GM12878 (cell line): ENCODE results near the gene ITM2C. TPM values are rescaled to one million over a fixed set of nuclear protein-coding genes. Genes with fewer than 3 reads are reported as not detected.

Experiments
- ATAC-seq: fragments of 200-7000 bp; cut with Tn5 transposase; 3 replicates; pipeline ENCODE4 v1.9.1; 2020; ENCODE audit warnings: mild to moderate bottlenecking, moderate library complexity
- BruUV-seq: library from RNA; stranded (reverse); fragments of 400-500 nt; replicated peaks from 2 replicates; lab custom pipeline; 2021; lab: Mats Ljungman, UMichigan
- CTCF ChIA-PET: fragments of 300-600 bp; sonication (Branson Sonifier 250); formaldehyde crosslinking; extraction: SDS; loops from one replicate; lab custom pipeline; 2021; ENCODE audit warnings: inconsistent platforms; lab: Yijun Ruan, JAX
- POLR2A ChIA-PET: fragments of 350-600 bp; formaldehyde crosslinking; extraction: SDS; loops from one replicate; lab custom pipeline; 2021; ENCODE audit warnings: inconsistent platforms; lab: Charles Lee
- RAD21 ChIA-PET: fragments of 300-600 bp; sonication (Branson Sonifier 250); formaldehyde crosslinking; loops from one replicate; lab custom pipeline; 2023; ENCODE audit warnings: antibody characterized with exemption; ENCODE audit not compliant: unreplicated experiment; lab: Charles Lee
- SMC1A ChIA-PET: fragments of 300-600 bp; sonication (Branson Sonifier 250); formaldehyde crosslinking; loops from one replicate; lab custom pipeline; 2023; ENCODE audit not compliant: unreplicated experiment, uncharacterized antibody; lab: Charles Lee
- DNase-seq: peaks from one replicate; pipeline ENCODE4 v3.0.0-alpha.2; 2011; ENCODE audit warnings: low read depth, low spot score
- FAIRE-seq: peaks from 3 replicates; lab custom pipeline; 2011; peaks lifted over from hg19 to GRCh38; lab: Jason Lieb, UNC
- H2AFZ ChIP-seq: 2 replicates; pipeline ENCODE4 v1.6.0; 2011; ENCODE audit warnings: low read depth, low read length, control low read depth; ENCODE audit not compliant: control insufficient read depth
- H3K27ac ChIP-seq: 2 replicates; pipeline ENCODE4 v1.5.1; 2011; ENCODE audit warnings: control low read depth; ENCODE audit not compliant: control insufficient read depth, insufficient read depth
- H3K27me3 ChIP-seq, 2 experiments: replicated peaks in 1 of 2; 2 replicates each; pipeline versions ENCODE4 v1.6.0 to v1.6.1; 2011; ENCODE audit warnings: low read length in 1 of 2; ENCODE audit not compliant: control insufficient read depth in 2 of 2, insufficient read depth in 2 of 2
- H3K36me3 ChIP-seq, 2 experiments: 2 replicates each; pipeline ENCODE4 v1.5.1; 2011; ENCODE audit warnings: low read length in 1 of 2; ENCODE audit not compliant: control insufficient read depth in 2 of 2, insufficient read depth in 2 of 2
- H3K4me1 ChIP-seq: 2 replicates; pipeline ENCODE4 v1.6.1; 2011; ENCODE audit warnings: mild to moderate bottlenecking, low read length, moderate library complexity, mixed read lengths; ENCODE audit not compliant: control insufficient read depth, insufficient read depth
- H3K4me2 ChIP-seq: 2 replicates; pipeline ENCODE4 v1.6.0; 2011; ENCODE audit warnings: control low read depth; ENCODE audit not compliant: control insufficient read depth, insufficient read depth
- H3K4me3 ChIP-seq: fragments of 200-600 bp; sonication (generic); 2 replicates; pipeline ENCODE4 v1.5.1; 2016
- H3K79me2 ChIP-seq: 2 replicates; pipeline ENCODE4 v1.6.0; 2011; ENCODE audit warnings: low read length; ENCODE audit not compliant: control insufficient read depth, insufficient read depth
- H3K9ac ChIP-seq: 2 replicates; pipeline ENCODE4 v1.8.0; 2011; ENCODE audit warnings: low read length, control low read depth, mixed read lengths; ENCODE audit not compliant: control insufficient read depth, insufficient read depth
- H3K9me3 ChIP-seq: replicated peaks from 3 replicates; pipeline ENCODE4 v1.5.1; 2011; ENCODE audit warnings: mild to moderate bottlenecking, low read length; ENCODE audit not compliant: control insufficient read depth, insufficient read depth
- H4K20me1 ChIP-seq: 2 replicates; pipeline ENCODE4 v1.6.0; 2011; ENCODE audit not compliant: control insufficient read depth, insufficient read depth
- ATF7 ChIP-seq: fragments of 450-650 bp; IDR thresholded peaks from 2 replicates; pipeline ENCODE4 v1.6.1; 2016; ENCODE audit warnings: low read depth, mild to moderate bottlenecking
- BACH1 ChIP-seq: fragments of 450-650 bp; IDR thresholded peaks from 2 replicates; pipeline ENCODE4 v1.6.1; 2017; ENCODE audit warnings: mild to moderate bottlenecking, borderline replicate concordance
- BMI1 ChIP-seq: fragments of 450-650 bp; IDR thresholded peaks from 2 replicates; pipeline ENCODE4 v1.6.1; 2016; ENCODE audit warnings: mild to moderate bottlenecking, moderate library complexity, borderline replicate concordance
- CHD1 ChIP-seq: IDR thresholded peaks from 2 replicates; pipeline ENCODE4 v1.6.1; 2012; ENCODE audit warnings: low read depth, low read length, improper control_type of control experiment
- ESRRA ChIP-seq: IDR thresholded peaks from 2 replicates; pipeline ENCODE4 v1.6.1; 2012; ENCODE audit warnings: mild to moderate bottlenecking, low read length, improper control_type of control experiment
- FOS ChIP-seq: IDR thresholded peaks from 3 replicates; pipeline ENCODE4 v1.6.1; 2011; ENCODE audit warnings: borderline replicate concordance; ENCODE audit not compliant: insufficient read length; ENCODE audit errors: extremely low read depth
- HDAC2 ChIP-seq: fragments of 200-600 bp; sonication (generic); IDR thresholded peaks from 2 replicates; pipeline ENCODE4 v1.6.1; 2017
- HDGF ChIP-seq: fragments of 450-650 bp; IDR thresholded peaks from 2 replicates; pipeline ENCODE4 v1.6.1; 2016; ENCODE audit warnings: antibody characterized with exemption
- IKZF2 ChIP-seq, 2 experiments: fragments of 450-650 bp; IDR thresholded peaks; 2 replicates each; pipeline ENCODE4 v1.6.1; 2017; ENCODE audit warnings: mild to moderate bottlenecking in 2 of 2, moderate library complexity in 2 of 2
- NFYB ChIP-seq: IDR thresholded peaks from 2 replicates; pipeline ENCODE4 v1.6.1; 2011; ENCODE audit warnings: low read depth, mild to moderate bottlenecking, low read length, improper control_type of control experiment, moderate library complexity; ENCODE audit not compliant: insufficient read depth
- SUPT20H ChIP-seq: IDR thresholded peaks from 2 replicates; pipeline ENCODE4 v1.6.1; 2011; ENCODE audit warnings: low read depth, mild to moderate bottlenecking, low read length, moderate library complexity, borderline replicate concordance; ENCODE audit not compliant: control insufficient read depth
- TCF12 ChIP-seq: IDR thresholded peaks from 2 replicates; pipeline ENCODE4 v1.6.1; 2011; ENCODE audit warnings: low read depth, mild to moderate bottlenecking, low read length
- WRNIP1 ChIP-seq: IDR thresholded peaks from 2 replicates; pipeline ENCODE4 v1.6.1; 2011; ENCODE audit warnings: low read depth, low read length, improper control_type of control experiment, borderline replicate concordance
- ZNF217 ChIP-seq: fragments of 450-650 bp; IDR thresholded peaks from 2 replicates; pipeline ENCODE4 v1.6.1; 2017; ENCODE audit warnings: antibody characterized with exemption, mild to moderate bottlenecking
- ZZZ3 ChIP-seq: IDR thresholded peaks from 2 replicates; pipeline ENCODE4 v1.6.1; 2011; ENCODE audit warnings: low read depth; ENCODE audit not compliant: control insufficient read depth, insufficient read length
- WGBS: methylation state at CpG from one replicate; pipeline ENCODE4 v1.1.6; 2016; ENCODE audit warnings: low lambda C conversion rate; ENCODE audit not compliant: insufficient replicate concordance, insufficient coverage; ENCODE audit errors: missing lambda C conversion rate; 5-methylcytosine and 5-hydroxymethylcytosine counted together
- in situ Hi-C: fragments of 300-500 bp; cut with MboI; formaldehyde crosslinking; loops from 9 replicates; pipeline ENCODE4 v1.14.3; 2018; ENCODE audit warnings: mixed read lengths
- intact Hi-C: fragments of 100-400 bp; cut with micrococcal nuclease; formaldehyde crosslinking; loops from one replicate; pipeline ENCODE4 v1.14.2; 2022; ENCODE audit not compliant: unreplicated experiment
- polyA plus RNA-seq, 11 experiments: library from polyadenylated mRNA; depleted of rRNA in 4 of 11; unstranded in 6 of 11; stranded (reverse) in 5 of 11; fragments of >200 nt; fragmentation: Nextera tagmentation in 4 of 11; fragmentation: Illumina TruSeq in 1 of 11; extraction: Ambion mirVana in 4 of 11; extraction: Trizol in 1 of 11; gene quantifications; 1 replicate in 1 of 11; 2 replicates in 10 of 11; pipeline versions ENCODE4 v1.2.1 to v1.2.3, GENCODE V29; 2011 to 2016; ENCODE audit warnings: inconsistent platforms in 2 of 11, missing spikeins in 2 of 11, low read depth in 1 of 11
- total RNA-seq, 4 experiments: library from RNA; depleted of rRNA in 3 of 4; stranded (reverse); fragments of >200 nt in 3 of 4; fragmentation: Illumina TruSeq in 1 of 4; extraction: Trizol in 1 of 4; gene quantifications; 2 replicates each; pipeline versions ENCODE4 v1.2.1 to v1.2.3, GENCODE V29; 2013 to 2021
- TF ChIP-seq, protein P1 (sequence below): fragments of 450-650 bp; IDR thresholded peaks from 2 replicates; pipeline ENCODE4 v1.6.1; 2017; ENCODE audit warnings: antibody characterized with exemption, mild to moderate bottlenecking, moderate library complexity
- TF ChIP-seq, protein P2 (sequence below): fragments of 450-650 bp; IDR thresholded peaks from 2 replicates; pipeline ENCODE4 v1.6.1; 2018; ENCODE audit warnings: mild to moderate bottlenecking, low read depth, moderate library complexity; ENCODE audit not compliant: partially characterized antibody

ITM2C gene
- total and polyA plus RNA-seq, 10 of the 15 experiments (the other 5 are each of a cell fraction or from before 2014, with no cell fraction given) = 5.4 to 195 (median 149) TPM

DNA sequence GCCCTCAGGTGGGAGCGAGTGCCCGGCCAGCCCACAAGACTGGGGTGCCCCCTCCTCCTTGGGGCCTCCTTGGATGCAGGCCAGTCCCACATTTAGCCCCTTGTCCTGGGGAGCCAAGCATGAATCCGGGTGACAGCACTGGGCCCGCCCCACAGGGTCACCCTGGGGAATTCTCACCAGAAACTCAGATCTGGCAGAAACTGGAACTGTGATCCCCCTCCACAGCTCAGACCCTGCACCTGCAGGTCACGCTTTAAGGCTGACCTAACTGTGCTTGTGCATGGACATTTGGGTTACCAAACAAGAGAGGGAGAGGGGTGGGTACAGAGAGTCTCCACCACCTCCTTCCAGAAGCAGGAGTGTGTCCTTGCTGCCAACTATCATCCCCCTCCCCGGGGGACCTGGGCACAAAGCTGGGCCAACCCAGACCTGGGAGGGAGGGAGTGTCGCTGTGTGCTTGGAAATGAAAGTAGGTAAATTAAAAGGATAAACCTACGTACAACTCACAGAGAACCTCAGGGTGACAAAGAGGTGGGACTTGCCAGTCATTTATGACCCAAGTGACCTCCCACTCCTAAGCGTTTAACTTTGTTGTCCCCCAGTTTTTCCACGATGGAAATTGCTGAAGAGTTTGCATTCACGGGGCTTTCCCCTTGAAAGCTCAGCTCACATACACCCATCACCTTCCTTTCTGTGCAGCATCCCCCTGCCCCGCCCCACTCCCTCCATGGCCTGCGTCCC is 9.1 kb downstream of the ITM2C start:
- intact Hi-C loops = no loop called here
- Histone ChIP-seq H3K4me3 (peak overlapping the region; percentile 63), H3K36me3 (peaks cover 2 to 7% of the 10 kb centered on the region in 2 experiments; a peak in 3 of 4 replicates), H3K27ac (peak overlapping the region; percentile 79), H3K9me3 (no peaks in the 10 kb centered on the region), H4K20me1 (no peaks in the 10 kb centered on the region), H3K4me2 (peak overlapping the region; percentile 96), H3K79me2 (peaks cover 3% of the 10 kb centered on the region; the same call in 1 of the 2 replicates), H3K9ac (peak overlapping the region; percentile 9), H3K27me3 (no peaks in the 10 kb centered on the region), H3K4me1 (peaks cover 68% of the 10 kb centered on the region), H2AFZ (no peak overlapping the region; the same call in 1 of the 2 replicates)
- in situ Hi-C loops = no loop called here
- DNase-seq (peak; percentile 74), ATAC-seq (peak; percentile 88), FAIRE-seq (peak; percentile 89)
- BruUV-seq = no TSS peak
- ChIA-PET RAD21 (interaction anchor here (1.0 to 2.6 kb wide), 7 partner anchors 9 to 111 kb away, joined by 3 to 9 read pairs (median 4); partner anchors contain the start of gene ITM2C), SMC1A (interaction anchor here (1.0 to 2.2 kb wide), 10 partner anchors 9 to 114 kb away, joined by 3 to 9 read pairs (median 5); partner anchors contain the start of gene ITM2C), CTCF (interaction anchor here (1.0 to 3.1 kb wide), 6 partner anchors 9 to 147 kb away, joined by 3 to 18 read pairs (median 4); partner anchors contain the start of genes GPR55 and ITM2C), POLR2A (interaction anchor here (0.7 to 3.7 kb wide), 5 partner anchors 9 to 80 kb away, joined by 3 to 19 read pairs (median 4); partner anchors contain the start of gene GPR55)
- 11% methylated on average over 13 of the region's 13 CpGs for WGBS
- no peak for TF ChIP-seq HDAC2
- TF ChIP-seq ATF7 = peak; percentile 20; the same call in 1 of the 2 replicates
- TF ChIP-seq, protein P1, sequence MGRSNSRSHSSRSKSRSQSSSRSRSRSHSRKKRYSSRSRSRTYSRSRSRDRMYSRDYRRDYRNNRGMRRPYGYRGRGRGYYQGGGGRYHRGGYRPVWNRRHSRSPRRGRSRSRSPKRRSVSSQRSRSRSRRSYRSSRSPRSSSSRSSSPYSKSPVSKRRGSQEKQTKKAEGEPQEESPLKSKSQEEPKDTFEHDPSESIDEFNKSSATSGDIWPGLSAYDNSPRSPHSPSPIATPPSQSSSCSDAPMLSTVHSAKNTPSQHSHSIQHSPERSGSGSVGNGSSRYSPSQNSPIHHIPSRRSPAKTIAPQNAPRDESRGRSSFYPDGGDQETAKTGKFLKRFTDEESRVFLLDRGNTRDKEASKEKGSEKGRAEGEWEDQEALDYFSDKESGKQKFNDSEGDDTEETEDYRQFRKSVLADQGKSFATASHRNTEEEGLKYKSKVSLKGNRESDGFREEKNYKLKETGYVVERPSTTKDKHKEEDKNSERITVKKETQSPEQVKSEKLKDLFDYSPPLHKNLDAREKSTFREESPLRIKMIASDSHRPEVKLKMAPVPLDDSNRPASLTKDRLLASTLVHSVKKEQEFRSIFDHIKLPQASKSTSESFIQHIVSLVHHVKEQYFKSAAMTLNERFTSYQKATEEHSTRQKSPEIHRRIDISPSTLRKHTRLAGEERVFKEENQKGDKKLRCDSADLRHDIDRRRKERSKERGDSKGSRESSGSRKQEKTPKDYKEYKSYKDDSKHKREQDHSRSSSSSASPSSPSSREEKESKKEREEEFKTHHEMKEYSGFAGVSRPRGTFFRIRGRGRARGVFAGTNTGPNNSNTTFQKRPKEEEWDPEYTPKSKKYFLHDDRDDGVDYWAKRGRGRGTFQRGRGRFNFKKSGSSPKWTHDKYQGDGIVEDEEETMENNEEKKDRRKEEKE = no peak
- TF ChIP-seq HDGF = no peak
- TF ChIP-seq ZZZ3 = no peak
- TF ChIP-seq IKZF2 (IDR thresholded peaks at IDR 0.05) = peak; percentile 30 to 49; a peak in 3 of 4 replicates
- TF ChIP-seq ESRRA = no peak
- TF ChIP-seq FOS = no peak
- TF ChIP-seq ZNF217 = no peak
- TF ChIP-seq BMI1 = no peak
- TF ChIP-seq WRNIP1 = no peak
- no peak for TF ChIP-seq SUPT20H
- TF ChIP-seq CHD1 = no peak
- TF ChIP-seq, protein P2, sequence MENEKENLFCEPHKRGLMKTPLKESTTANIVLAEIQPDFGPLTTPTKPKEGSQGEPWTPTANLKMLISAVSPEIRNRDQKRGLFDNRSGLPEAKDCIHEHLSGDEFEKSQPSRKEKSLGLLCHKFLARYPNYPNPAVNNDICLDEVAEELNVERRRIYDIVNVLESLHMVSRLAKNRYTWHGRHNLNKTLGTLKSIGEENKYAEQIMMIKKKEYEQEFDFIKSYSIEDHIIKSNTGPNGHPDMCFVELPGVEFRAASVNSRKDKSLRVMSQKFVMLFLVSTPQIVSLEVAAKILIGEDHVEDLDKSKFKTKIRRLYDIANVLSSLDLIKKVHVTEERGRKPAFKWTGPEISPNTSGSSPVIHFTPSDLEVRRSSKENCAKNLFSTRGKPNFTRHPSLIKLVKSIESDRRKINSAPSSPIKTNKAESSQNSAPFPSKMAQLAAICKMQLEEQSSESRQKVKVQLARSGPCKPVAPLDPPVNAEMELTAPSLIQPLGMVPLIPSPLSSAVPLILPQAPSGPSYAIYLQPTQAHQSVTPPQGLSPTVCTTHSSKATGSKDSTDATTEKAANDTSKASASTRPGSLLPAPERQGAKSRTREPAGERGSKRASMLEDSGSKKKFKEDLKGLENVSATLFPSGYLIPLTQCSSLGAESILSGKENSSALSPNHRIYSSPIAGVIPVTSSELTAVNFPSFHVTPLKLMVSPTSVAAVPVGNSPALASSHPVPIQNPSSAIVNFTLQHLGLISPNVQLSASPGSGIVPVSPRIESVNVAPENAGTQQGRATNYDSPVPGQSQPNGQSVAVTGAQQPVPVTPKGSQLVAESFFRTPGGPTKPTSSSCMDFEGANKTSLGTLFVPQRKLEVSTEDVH = no peak
- peak; percentile 90 for TF ChIP-seq TCF12
- TF ChIP-seq BACH1 = no peak
- no peak for TF ChIP-seq NFYB
